IMR-90 (cell line): Measurements from ENCODE around the gene RAB3IL1. TPM values are rescaled to one million over a fixed set of nuclear protein-coding genes. Genes with fewer than 3 reads are reported as not detected.

Experiments used
- ATAC-seq: fragments of 200-7000 bp; cut with Tn5 transposase; 2 replicates; pipeline ENCODE4 v1.9.1; 2020; ENCODE audit warnings: low read depth, mild to moderate bottlenecking, moderate library complexity
- BruUV-seq: library from RNA; stranded (reverse); fragments of 400-500 nt; replicated peaks from 2 replicates; lab custom pipeline; 2021; lab: Mats Ljungman, UMichigan
- CTCF ChIA-PET: fragments of 300-600 bp; formaldehyde crosslinking; extraction: SDS; loops from one replicate; lab custom pipeline; 2021; ENCODE audit warnings: antibody characterized with exemption; lab: Yijun Ruan, JAX
- POLR2A ChIA-PET: fragments of 300-600 bp; sonication (Branson Sonifier 250); formaldehyde crosslinking; loops from one replicate; lab custom pipeline; 2022; ENCODE audit warnings: antibody characterized with exemption; ENCODE audit not compliant: unreplicated experiment; lab: Charles Lee
- DNase-seq: peaks from one replicate; pipeline ENCODE4 v3.0.0; 2013
- H2AFZ ChIP-seq: replicated peaks from 2 replicates; pipeline ENCODE3; 2013; ENCODE audit warnings: low read length, mild to moderate bottlenecking; ENCODE audit not compliant: poor library complexity
- H2AK5ac ChIP-seq: 2 replicates; pipeline ENCODE4 v1.6.1; 2013; ENCODE audit warnings: low read depth, low read length, inconsistent platforms
- H2AK9ac ChIP-seq: replicated peaks from 2 replicates; pipeline ENCODE3; 2013; ENCODE audit warnings: mild to moderate bottlenecking, low read depth, low read length, moderate library complexity; ENCODE audit not compliant: poor library complexity
- H2BK120ac ChIP-seq: 2 replicates; pipeline ENCODE4 v1.6.1; 2013; ENCODE audit warnings: low read depth, low read length, inconsistent platforms
- H2BK15ac ChIP-seq: 3 replicates; pipeline ENCODE4 v1.6.1; 2013; ENCODE audit warnings: low read depth, low read length, inconsistent platforms
- H2BK20ac ChIP-seq: 2 replicates; pipeline ENCODE4 v1.6.1; 2013; ENCODE audit warnings: low read depth, mild to moderate bottlenecking, inconsistent platforms, low read length, moderate library complexity
- H2BK5ac ChIP-seq: 2 replicates; pipeline ENCODE4 v1.6.1; 2013; ENCODE audit warnings: mild to moderate bottlenecking, low read depth, low read length, inconsistent platforms; ENCODE audit not compliant: poor library complexity, severe bottlenecking
- H3K14ac ChIP-seq: replicated peaks from 2 replicates; pipeline ENCODE4 v1.6.1; 2013; ENCODE audit warnings: low read depth, low read length, inconsistent platforms
- H3K18ac ChIP-seq: 2 replicates; pipeline ENCODE4 v1.6.1; 2013; ENCODE audit warnings: low read depth, low read length, control low read depth
- H3K23ac ChIP-seq: 2 replicates; pipeline ENCODE4 v1.6.1; 2013; ENCODE audit warnings: low read depth, low read length, inconsistent platforms
- H3K27ac ChIP-seq: 2 replicates; pipeline ENCODE4 v1.5.1; 2013; ENCODE audit warnings: mild to moderate bottlenecking, control low read depth, low read length; ENCODE audit not compliant: insufficient read depth
- H3K27me3 ChIP-seq: 2 replicates; pipeline ENCODE4 v1.6.1; 2013; ENCODE audit warnings: low read length; ENCODE audit not compliant: control insufficient read depth, insufficient read depth
- H3K36me3 ChIP-seq: 2 replicates; pipeline ENCODE4 v1.6.1; 2013; ENCODE audit warnings: low read length, mixed read lengths; ENCODE audit not compliant: control insufficient read depth, insufficient read depth
- H3K4ac ChIP-seq: 2 replicates; pipeline ENCODE4 v1.6.1; 2013; ENCODE audit warnings: low read depth, low read length, inconsistent platforms
- H3K4me1 ChIP-seq: 2 replicates; pipeline ENCODE4 v1.6.1; 2013; ENCODE audit warnings: low read length, mixed read lengths; ENCODE audit not compliant: control insufficient read depth, insufficient read depth
- H3K4me2 ChIP-seq: 2 replicates; pipeline ENCODE4 v1.6.1; 2013; ENCODE audit warnings: low read depth, mild to moderate bottlenecking, control low read depth, low read length, moderate library complexity
- H3K4me3 ChIP-seq: 2 replicates; pipeline ENCODE4 v1.5.1; 2013; ENCODE audit warnings: low read depth, mild to moderate bottlenecking, control low read depth, low read length, moderate library complexity; ENCODE audit not compliant: insufficient read depth
- H3K56ac ChIP-seq: 2 replicates; pipeline ENCODE4 v1.6.1; 2013; ENCODE audit warnings: low read length, inconsistent platforms; ENCODE audit not compliant: insufficient read depth; ENCODE audit errors: extremely low read depth
- H3K79me1 ChIP-seq, 2 experiments: 2 replicates each; pipeline ENCODE4 v1.6.1; 2013; ENCODE audit warnings: low read length in 2 of 2, inconsistent platforms in 1 of 2, low read depth in 1 of 2
- H3K9ac ChIP-seq: 2 replicates; pipeline ENCODE4 v1.6.1; 2013; ENCODE audit warnings: low read depth, low read length, control low read depth
- H3K9me1 ChIP-seq: 2 replicates; pipeline ENCODE4 v1.6.1; 2013; ENCODE audit warnings: low read length, inconsistent platforms; ENCODE audit not compliant: insufficient read depth
- H3K9me3 ChIP-seq: 2 replicates; pipeline ENCODE4 v1.6.1; 2013; ENCODE audit warnings: low read length; ENCODE audit not compliant: control insufficient read depth, insufficient read depth
- H4K20me1 ChIP-seq: 2 replicates; pipeline ENCODE4 v1.6.1; 2013; ENCODE audit warnings: low read length, inconsistent platforms; ENCODE audit not compliant: insufficient read depth
- H4K5ac ChIP-seq: 2 replicates; pipeline ENCODE4 v1.6.1; 2013; ENCODE audit warnings: mild to moderate bottlenecking, low read depth, low read length, control low read depth
- H4K8ac ChIP-seq, 2 experiments: 2 replicates each; pipeline ENCODE4 v1.6.1; 2013; ENCODE audit warnings: low read depth in 2 of 2, low read length in 2 of 2, control low read depth in 1 of 2, inconsistent platforms in 1 of 2
- H4K91ac ChIP-seq: 2 replicates; pipeline ENCODE4 v1.6.1; 2013; ENCODE audit warnings: low read depth, low read length, inconsistent platforms; ENCODE audit not compliant: insufficient read depth
- BHLHE40 ChIP-seq: fragments of 150-350 bp; IDR thresholded peaks from 2 replicates; pipeline ENCODE4 v1.6.1; 2016; ENCODE audit warnings: mild to moderate bottlenecking, low read depth, low read length
- CEBPB ChIP-seq: IDR thresholded peaks from 2 replicates; pipeline ENCODE4 v1.6.1; 2012; ENCODE audit warnings: low read depth, low read length, improper control_type of control experiment
- ELK1 ChIP-seq: fragments of 150-350 bp; IDR thresholded peaks from 2 replicates; pipeline ENCODE4 v1.6.1; 2016; ENCODE audit warnings: low read depth, mild to moderate bottlenecking, low read length, moderate library complexity, borderline replicate concordance
- NFE2L2 ChIP-seq: fragments of 150-350 bp; IDR thresholded peaks from 2 replicates; pipeline ENCODE4 v1.6.1; 2016; ENCODE audit warnings: low read depth, mild to moderate bottlenecking, low read length
- POLR2A ChIP-seq: IDR thresholded peaks from 2 replicates; pipeline ENCODE4 v1.6.1; 2012; ENCODE audit warnings: mild to moderate bottlenecking, low read depth, low read length
- USF2 ChIP-seq: fragments of 150-350 bp; IDR thresholded peaks from 2 replicates; pipeline ENCODE4 v1.6.1; 2017; ENCODE audit warnings: mild to moderate bottlenecking, antibody characterized with exemption, low read length, low read depth
- WGBS, 2 experiments: methylation state at CpG; one replicate each; pipeline versions ENCODE4 v1.1.5 to v1.1.7; 2013; ENCODE audit warnings: missing lambda C conversion rate in 2 of 2; ENCODE audit not compliant: insufficient read length in 1 of 2; ENCODE audit errors: extremely low coverage in 2 of 2; 5-methylcytosine and 5-hydroxymethylcytosine counted together
- dilution Hi-C: fragments of 300-500 bp; cut with HindIII; formaldehyde crosslinking; loops from one replicate; pipeline ENCODE4 v1.14.3; 2018; ENCODE audit warnings: low sequenced_read_pairs; ENCODE audit not compliant: unreplicated experiment
- in situ Hi-C: fragments of 300-500 bp; cut with MboI; formaldehyde crosslinking; loops from 3 replicates; pipeline ENCODE4 v1.14.3; 2019; ENCODE audit warnings: low sequenced_read_pairs, inconsistent platforms, mixed read lengths
- intact Hi-C: fragments of 100-400 bp; cut with micrococcal nuclease; formaldehyde crosslinking; loops from 2 replicates; pipeline ENCODE4 v1.10.0; 2022
- polyA plus RNA-seq, 3 experiments: library from polyadenylated mRNA; depleted of rRNA; stranded (reverse); fragments of >200 nt; gene quantifications; 2 replicates each; pipeline ENCODE4 v1.2.3, GENCODE V29; 2012; ENCODE audit warnings: low replicate concordance in 1 of 3
- total RNA-seq: library from RNA; depleted of rRNA; stranded (reverse); fragments of >200 nt; gene quantifications from 2 replicates; pipeline ENCODE4 v1.2.3, GENCODE V29; 2012

The RAB3IL1 gene
- total and polyA plus RNA-seq, 2 of the 4 experiments (the other 2 are of a cell fraction) = 0.72 to 1.9 TPM

- dilution Hi-C loops (no loop called here), in situ Hi-C loops (loop anchor here (10.0 kb wide), 1 partner anchor 61 kb away; no protein-coding TSS in a partner anchor), intact Hi-C loops (loop anchor here (2.0 kb wide), 1 partner anchor 119 kb away; no protein-coding TSS in a partner anchor)
- no peak overlapping the region for H2BK20ac ChIP-seq
- H4K8ac ChIP-seq = peak overlapping the region in 1 of 2 experiments; percentile 16; a peak in 1 of 4 replicates
- peak overlapping the region; percentile 18 for H2AFZ ChIP-seq
- H3K4me3 ChIP-seq = peak overlapping the region; percentile 6; the same call in 1 of the 2 replicates
- H4K5ac ChIP-seq = no peak overlapping the region
- no peak overlapping the region for H2AK5ac ChIP-seq
- no peak overlapping the region; the same call in 1 of the 2 replicates for H3K4me2 ChIP-seq
- 50% methylated on average over 1 of the region's 10 CpGs; no CpG with 5 or more reads in 1 of the 2 experiments for WGBS, 2 experiments
- peak; percentile 1 for ATAC-seq
- no peaks in the 10 kb centered on the region for H3K27me3 ChIP-seq
- DNase-seq = peak; percentile 60
- TF ChIP-seq NFE2L2 = peak; percentile 4; the same call in 1 of the 2 replicates
- peak; percentile 88 for TF ChIP-seq POLR2A
- TF ChIP-seq BHLHE40 = no peak
- TF ChIP-seq CEBPB = peak; percentile 52; the same call in 1 of the 2 replicates
- TF ChIP-seq ELK1 = no peak
- peak; percentile 64 for TF ChIP-seq USF2
- no peak overlapping the region for H2BK15ac ChIP-seq
- H3K9ac ChIP-seq = no peak overlapping the region; the same call in 1 of the 2 replicates
- no peaks in the 10 kb centered on the region for H3K9me3 ChIP-seq
- peak overlapping the region; percentile 2; the same call in 1 of the 2 replicates for H3K23ac ChIP-seq
- peaks cover 61% of the 10 kb centered on the region for H4K20me1 ChIP-seq
- H2BK5ac ChIP-seq = no peak overlapping the region
- H3K4ac ChIP-seq = no peak overlapping the region
- POLR2A ChIA-PET = interaction anchor here (0.5 to 1.5 kb wide), 3 partner anchors 9 to 119 kb away, joined by 3 to 4 read pairs (median 3); no protein-coding TSS in a partner anchor
- no peak overlapping the region for H2BK120ac ChIP-seq
- H4K91ac ChIP-seq = no peak overlapping the region
- H2AK9ac ChIP-seq = peak overlapping the region; percentile 37
- H3K18ac ChIP-seq = no peak overlapping the region
- peaks cover 9% of the 10 kb centered on the region; the same call in 1 of the 2 replicates for H3K4me1 ChIP-seq
- H3K79me1 ChIP-seq = peaks cover 9 to 52% of the 10 kb centered on the region in 2 experiments
- peaks cover 37% of the 10 kb centered on the region for H3K36me3 ChIP-seq
- H3K9me1 ChIP-seq = peaks cover 23% of the 10 kb centered on the region
- BruUV-seq = no TSS peak
- peak overlapping the region; percentile 38; the same call in 1 of the 2 replicates for H3K27ac ChIP-seq
- CTCF ChIA-PET = interaction anchor here (3.9 kb wide), 1 partner anchor 118 kb away, joined by 17 read pairs; no protein-coding TSS in a partner anchor
- 0 out of 2 replicates have a peak overlapping the region, but pooled peaks have one; percentile 33 for H3K14ac ChIP-seq
- no peak overlapping the region for H3K56ac ChIP-seq
These were observed 46.1 kb upstream of the RAB3IL1 start for GRCh38 chr11:61963282-61964057.
